Activated naive CD4-positive, alpha-beta T cell treated with anti-CD3 and anti-CD28 coated beads, Interleukin-2, amount 50 U/mL, for 72 hours (primary cell): ENCODE results near the gene DTNB. TPM values are rescaled to one million over a fixed set of nuclear protein-coding genes. Genes with fewer than 3 reads are reported as not detected.

ENCODE experiments used
- ATAC-seq, 2 donors: fragments of 150-1000 bp; cut with Tn5 transposase; 2 replicates each; pipeline ENCODE4 v1.10.0; 2021; ENCODE audit warnings: mild to moderate bottlenecking in 2 of 2, moderate library complexity in 2 of 2
- DNase-seq, 2 donors: peaks; one replicate each; pipeline ENCODE4 v3.0.0; 2021 to 2022; ENCODE audit warnings: low spot score in 2 of 2
- H3K27ac Mint-ChIP-seq, 2 donors: one replicate each; pipeline ENCODE4 v1.8.0; 2022; ENCODE audit warnings: mild to moderate bottlenecking in 2 of 2, mixed read lengths in 2 of 2
- H3K36me3 Mint-ChIP-seq, 2 donors: one replicate each; pipeline ENCODE4 v1.8.0; 2022; ENCODE audit warnings: mixed read lengths in 2 of 2
- H3K9me3 Mint-ChIP-seq, 2 donors: one replicate each; pipeline ENCODE4 v1.8.0; 2022; ENCODE audit warnings: mixed read lengths in 2 of 2
- total RNA-seq, 2 donors: library from RNA; stranded (reverse); gene quantifications; one replicate each; pipeline ENCODE4 v1.2.3, GENCODE V29; 2022

The DTNB gene
- total RNA-seq, 2 donors from 2014 or later: 17.1 to 20.0 TPM

GRCh38 chr2:25489631-25490030, 183.7 kb downstream of the DTNB start:
- no peak for DNase-seq
- Mint-ChIP-seq H3K9me3 (no peaks in the 10 kb centered on the region), H3K36me3 (no peaks in the 10 kb centered on the region), H3K27ac (no peak overlapping the region)
- ATAC-seq: no peak

GRCh38 chr2:25483607-25484266, 189.6 kb downstream of the DTNB start:
- Mint-ChIP-seq H3K9me3 (no peaks in the 10 kb centered on the region), H3K27ac (peak overlapping the region in 1 of 2 donors; percentile 38), H3K36me3 (no peaks in the 10 kb centered on the region)
- ATAC-seq (peak in 1 of 2 donors; percentile 28), DNase-seq (no peak)

GRCh38 chr2:25482341-25482740, 191.0 kb downstream of the DTNB start:
- Mint-ChIP-seq H3K9me3 (no peaks in the 10 kb centered on the region), H3K27ac (no peak overlapping the region), H3K36me3 (no peaks in the 10 kb centered on the region)
- DNase-seq (no peak), ATAC-seq (no peak)

DNA sequence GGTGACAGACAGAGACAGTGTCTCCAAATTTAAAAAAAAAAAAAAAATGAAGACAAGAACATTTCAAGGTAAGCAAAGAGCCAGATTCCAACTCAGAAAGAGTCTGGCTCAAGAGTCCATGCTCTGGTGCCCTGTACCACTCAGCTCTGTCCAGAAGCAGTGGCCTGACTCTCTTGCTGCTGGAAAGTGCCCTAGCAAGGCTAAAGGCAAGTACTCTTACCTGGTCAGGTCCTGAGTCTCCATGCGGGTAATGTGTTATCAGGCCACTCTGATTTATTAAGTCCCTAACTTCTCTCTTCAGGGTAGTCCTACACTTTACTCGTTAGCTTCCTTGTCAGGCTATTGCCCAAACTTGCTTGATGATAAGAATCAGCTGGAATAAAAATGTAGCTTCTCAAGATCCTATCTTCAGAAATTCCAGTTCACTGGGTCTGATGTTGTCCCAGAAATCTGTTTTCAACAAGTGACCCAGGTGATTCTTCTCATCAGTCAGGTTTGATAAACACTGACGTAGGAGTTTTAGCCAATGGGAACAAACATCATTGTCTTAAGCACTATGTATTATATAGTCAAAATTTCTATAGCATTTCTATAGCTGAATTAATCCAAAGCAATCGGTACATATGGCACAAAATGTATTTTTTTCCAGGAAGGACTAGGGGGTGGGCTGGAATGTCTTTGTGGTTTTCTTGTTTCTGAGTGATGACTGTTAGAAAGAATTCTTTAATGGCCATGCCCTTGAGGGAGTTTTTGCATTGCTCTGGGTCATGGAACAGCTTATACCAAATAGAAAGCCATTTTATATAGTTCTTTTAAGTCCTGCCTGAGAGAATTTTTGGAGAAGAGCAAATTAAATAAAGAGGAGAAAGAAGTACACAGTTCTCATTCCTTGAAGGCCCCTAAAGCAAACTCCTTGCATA, 191.7 kb downstream of the DTNB start:
- DNase-seq (no peak), ATAC-seq (no peak)
- H3K9me3 Mint-ChIP-seq: no peaks in the 10 kb centered on the region
- H3K36me3 Mint-ChIP-seq: no peaks in the 10 kb centered on the region
- H3K27ac Mint-ChIP-seq: no peak overlapping the region

DNA sequence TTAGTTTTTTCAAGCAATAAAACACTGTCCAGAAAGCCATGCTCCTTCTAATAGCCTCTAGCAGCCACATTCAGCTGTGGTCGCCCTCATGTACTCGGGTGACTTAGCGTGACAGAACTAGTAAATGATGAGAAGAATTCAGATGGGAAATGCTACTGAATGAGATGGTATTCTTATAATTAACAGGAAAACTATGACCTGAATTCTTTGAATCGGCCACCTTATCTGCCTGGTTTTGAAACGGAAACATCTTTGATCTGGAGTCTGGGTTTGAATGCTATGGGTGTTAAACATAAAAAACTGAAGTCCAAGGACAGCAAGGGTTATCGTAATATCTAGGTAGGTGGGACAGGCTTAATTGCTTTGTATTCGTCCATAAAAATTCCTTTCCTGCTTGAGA, 192.8 kb downstream of the DTNB start:
- H3K36me3 Mint-ChIP-seq: peaks cover 3 to 4% of the 10 kb centered on the region in 2 donors
- ATAC-seq (no peak), DNase-seq (no peak)
- no peaks in the 10 kb centered on the region for H3K9me3 Mint-ChIP-seq
- peak overlapping the region in 1 of 2 donors; percentile 51 for H3K27ac Mint-ChIP-seq

DNA sequence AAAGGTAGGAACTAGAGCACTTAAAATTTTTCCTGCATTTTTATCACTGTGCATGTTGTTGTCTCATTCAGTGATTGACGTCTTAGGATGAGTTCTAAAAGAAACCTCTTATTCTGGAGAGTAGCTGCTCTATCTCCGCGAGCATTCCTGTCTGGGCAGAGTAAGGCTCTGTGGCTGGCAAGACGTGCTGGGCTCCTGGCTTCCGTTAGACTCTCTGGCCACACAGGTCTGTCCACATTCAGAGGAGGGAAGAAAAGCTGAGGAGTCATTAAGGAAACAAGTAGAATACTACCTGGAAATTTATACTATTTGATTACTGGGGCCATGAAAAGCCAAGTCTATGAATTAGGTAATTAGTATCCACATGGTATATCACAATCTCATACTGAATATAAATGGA, 193.6 kb downstream of the DTNB start:
- no peak for ATAC-seq
- no peak for DNase-seq
- Mint-ChIP-seq H3K36me3 (peaks cover 11 to 12% of the 10 kb centered on the region in 2 donors), H3K27ac (no peak overlapping the region), H3K9me3 (peaks cover 0 to 6% of the 10 kb centered on the region in 2 donors)

- Mint-ChIP-seq H3K27ac (no peak overlapping the region), H3K9me3 (peaks cover 0 to 6% of the 10 kb centered on the region in 2 donors), H3K36me3 (peaks cover 12 to 13% of the 10 kb centered on the region in 2 donors)
- ATAC-seq (no peak), DNase-seq (no peak)
These were observed 194.6 kb downstream of the DTNB start for GRCh38 chr2:25478736-25479135.

DNA sequence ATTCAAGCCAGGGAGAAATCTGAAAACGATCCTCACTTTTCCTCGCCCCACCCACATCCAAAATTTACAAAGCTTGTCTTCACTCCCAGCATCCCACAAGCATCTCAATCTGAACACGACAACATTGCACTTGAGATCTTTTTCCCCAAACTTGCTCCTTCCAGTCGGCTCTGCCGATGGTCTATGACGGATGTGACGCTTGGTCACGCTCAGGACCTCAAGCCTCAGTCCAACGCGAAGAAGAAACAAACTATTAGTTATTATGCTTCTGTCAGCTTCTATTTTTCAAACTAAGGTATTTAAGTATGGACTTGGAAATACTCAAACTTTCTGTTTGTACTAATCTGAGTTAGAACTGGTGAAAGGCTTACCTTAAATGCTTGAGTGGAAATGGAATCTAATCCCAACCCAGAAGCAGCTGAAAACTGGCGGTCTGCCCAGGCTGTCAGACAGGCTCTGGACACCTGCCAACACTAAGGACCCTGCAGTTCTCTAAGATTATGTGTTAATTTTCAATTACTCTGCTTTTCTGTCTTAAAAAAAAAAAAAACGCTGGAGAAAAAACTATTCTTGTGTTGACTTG, 199.5 kb downstream of the DTNB start:
- ATAC-seq (no peak), DNase-seq (no peak)
- peaks cover 12 to 13% of the 10 kb centered on the region in 2 donors for H3K36me3 Mint-ChIP-seq
- no peak overlapping the region for H3K27ac Mint-ChIP-seq
- peaks cover 0 to 6% of the 10 kb centered on the region in 2 donors for H3K9me3 Mint-ChIP-seq

DNA sequence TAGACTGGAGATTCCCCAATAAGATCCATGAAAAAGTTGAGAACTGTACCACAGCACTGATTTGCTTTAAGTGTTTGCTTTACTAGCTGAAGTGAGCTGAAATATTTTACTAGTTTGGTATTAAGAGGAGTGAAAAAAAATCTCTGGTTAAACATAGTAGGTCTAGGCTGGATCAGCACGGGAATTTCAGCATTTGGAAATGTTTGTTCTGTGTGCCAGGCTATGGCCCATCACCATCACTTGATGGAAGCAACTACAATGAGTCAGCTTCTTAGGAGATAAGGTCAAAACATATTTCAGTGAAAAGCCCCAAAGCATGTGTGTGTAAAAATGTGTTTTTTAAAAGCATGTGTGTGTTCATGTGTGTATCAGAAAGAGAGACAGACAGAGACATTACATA, 200.2 kb downstream of the DTNB start:
- DNase-seq (no peak), ATAC-seq (no peak)
- peaks cover 12 to 13% of the 10 kb centered on the region in 2 donors for H3K36me3 Mint-ChIP-seq

GRCh38 chr2:25470806-25471205, 202.6 kb downstream of the DTNB start:
- Mint-ChIP-seq H3K9me3 (peaks cover 0 to 6% of the 10 kb centered on the region in 2 donors), H3K27ac (no peak overlapping the region), H3K36me3 (peaks cover 12% of the 10 kb centered on the region in 2 donors)
- DNase-seq: no peak
- ATAC-seq: no peak

More for the DNA sequence above, 200.2 kb downstream of the DTNB start:
- Mint-ChIP-seq H3K27ac (no peak overlapping the region), H3K9me3 (peaks cover 0 to 6% of the 10 kb centered on the region in 2 donors)

DNA sequence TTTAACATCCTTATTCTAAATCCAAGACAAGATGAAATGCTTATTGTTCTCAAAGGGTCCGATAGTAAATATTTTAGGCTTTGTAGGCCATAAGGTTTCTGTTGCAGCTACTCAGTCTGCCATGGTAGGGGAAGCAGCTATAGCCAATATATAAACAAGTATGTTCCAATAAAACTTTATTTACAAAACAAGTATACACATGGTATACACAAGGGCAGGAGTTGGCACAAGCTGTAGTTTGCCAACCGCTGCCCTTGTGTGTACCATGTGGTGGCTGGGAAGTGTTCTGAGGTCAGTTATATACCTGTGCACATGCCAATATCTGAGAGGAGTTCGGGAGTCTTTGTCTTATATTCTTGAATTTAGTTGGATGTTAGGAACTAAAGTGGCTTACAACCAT, 205.6 kb downstream of the DTNB start:
- DNase-seq (no peak), ATAC-seq (no peak)
- H3K36me3 Mint-ChIP-seq: peaks cover 0 to 4% of the 10 kb centered on the region in 2 donors
- peaks cover 0 to 7% of the 10 kb centered on the region in 2 donors for H3K9me3 Mint-ChIP-seq
- H3K27ac Mint-ChIP-seq: no peak overlapping the region

GRCh38 chr2:25462021-25462420, 211.4 kb downstream of the DTNB start:
- Mint-ChIP-seq H3K9me3 (peaks cover 0 to 7% of the 10 kb centered on the region in 2 donors), H3K27ac (no peak overlapping the region), H3K36me3 (peaks cover 0 to 4% of the 10 kb centered on the region in 2 donors)
- ATAC-seq: no peak
- no peak for DNase-seq

DNA sequence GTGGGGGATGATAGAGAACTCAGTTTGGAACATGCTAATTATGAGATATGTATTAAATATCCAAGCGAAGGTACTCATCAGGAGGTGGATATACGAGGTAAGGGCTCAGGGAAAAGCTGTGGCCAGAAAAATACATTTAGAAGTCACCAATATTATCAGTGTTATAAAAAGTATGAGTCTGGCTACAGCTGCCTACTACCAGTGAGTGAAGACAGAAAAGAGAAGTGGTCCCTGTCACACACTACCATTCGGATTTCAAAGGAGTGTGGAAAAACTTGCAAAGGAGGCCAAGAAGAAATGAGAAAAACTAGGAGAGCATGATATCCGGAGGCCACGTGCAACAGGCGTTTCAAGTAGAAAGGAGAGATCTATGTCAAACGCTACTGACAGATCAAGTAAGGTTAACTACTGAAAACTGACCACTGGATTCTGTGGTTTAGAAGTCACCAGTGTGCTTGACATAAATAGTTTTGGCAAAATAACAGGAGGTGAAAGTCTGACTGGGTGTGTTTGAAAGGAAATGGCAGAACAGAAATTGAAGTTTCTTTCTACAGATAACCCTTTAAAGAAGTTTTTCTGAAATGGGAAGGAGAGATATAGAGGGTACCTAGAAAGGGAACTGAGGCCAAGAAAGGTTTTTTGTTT, 213.0 kb downstream of the DTNB start:
- DNase-seq: no peak
- H3K27ac Mint-ChIP-seq: no peak overlapping the region
- ATAC-seq: no peak
- peaks cover 0 to 4% of the 10 kb centered on the region in 2 donors for H3K36me3 Mint-ChIP-seq
- H3K9me3 Mint-ChIP-seq: peaks cover 0 to 7% of the 10 kb centered on the region in 2 donors

DNA sequence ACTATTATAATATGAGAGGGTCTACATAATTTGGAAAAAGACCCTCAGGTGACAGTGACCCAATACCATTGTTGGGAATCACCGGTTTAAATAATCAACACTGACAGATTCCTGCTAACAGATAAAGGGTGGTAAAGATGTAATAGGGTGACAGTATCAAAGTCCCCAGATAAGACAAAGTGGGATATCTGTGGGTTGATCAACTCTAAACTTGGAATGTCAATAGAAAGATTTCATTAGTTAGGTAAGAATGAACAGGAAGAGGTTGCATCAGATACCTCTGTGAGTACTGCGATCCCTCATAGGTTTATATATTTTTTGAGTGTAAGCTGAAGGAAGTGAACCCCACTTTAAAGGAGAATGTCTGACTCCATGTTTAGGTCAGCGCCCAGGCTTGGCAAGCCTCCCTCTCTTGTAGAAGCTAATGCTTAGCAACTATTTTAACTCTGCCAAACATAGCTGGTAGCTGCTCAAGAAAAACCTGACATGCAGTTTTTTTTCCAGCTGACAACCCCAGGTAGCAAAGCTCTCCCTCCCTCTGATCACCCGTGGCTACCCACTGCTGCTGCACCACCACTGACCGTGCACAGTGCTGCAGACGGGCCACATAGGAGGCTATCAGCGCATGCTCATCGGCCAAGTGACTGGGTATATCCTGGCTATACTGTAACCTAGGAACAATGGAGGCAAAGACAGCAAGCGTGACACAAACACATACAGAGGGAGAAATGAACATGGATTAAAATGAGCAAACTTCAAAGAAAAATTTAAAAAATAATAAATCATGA, 218.4 kb downstream of the DTNB start:
- ATAC-seq: no peak
- Mint-ChIP-seq H3K27ac (peak overlapping the region; percentile 58 to 99), H3K9me3 (peaks cover 2 to 5% of the 10 kb centered on the region in 2 donors), H3K36me3 (peaks cover 5 to 22% of the 10 kb centered on the region in 2 donors)
- DNase-seq: no peak

- peak overlapping the region; percentile 96 to 99 for H3K27ac Mint-ChIP-seq
- peak in 1 of 2 donors; percentile 47 for DNase-seq
- H3K36me3 Mint-ChIP-seq: peaks cover 5 to 22% of the 10 kb centered on the region in 2 donors
- H3K9me3 Mint-ChIP-seq: peaks cover 2 to 5% of the 10 kb centered on the region in 2 donors
- peak; percentile 98 for ATAC-seq
These were observed 220.0 kb downstream of the DTNB start for GRCh38 chr2:25453199-25453905.
